Effector memory CD4-positive, alpha-beta T cell (primary cell): ENCODE measurements around the gene KLHL33.

ENCODE experiments used
- DNase-seq, 3 donors: peaks; one replicate each; pipeline ENCODE4 v3.0.0-alpha.2; 2020
- H3K27ac ChIP-seq: 2 replicates; pipeline ENCODE4 v1.7.0; 2013; ENCODE audit warnings: mild to moderate bottlenecking, low read length, moderate library complexity; ENCODE audit not compliant: insufficient read depth, poor library complexity, severe bottlenecking
- H3K27me3 ChIP-seq: replicated peaks from 2 replicates; pipeline ENCODE4 v1.7.0; 2013; ENCODE audit warnings: mild to moderate bottlenecking, low read length; ENCODE audit not compliant: insufficient read depth, control insufficient read depth, poor library complexity, severe bottlenecking
- H3K36me3 ChIP-seq: 2 replicates; pipeline ENCODE4 v1.7.0; 2013; ENCODE audit warnings: mild to moderate bottlenecking, low read length, moderate library complexity; ENCODE audit not compliant: control insufficient read depth, insufficient read depth
- H3K4me1 ChIP-seq: 2 replicates; pipeline ENCODE4 v1.7.0; 2013; ENCODE audit warnings: low read length, mild to moderate bottlenecking; ENCODE audit not compliant: control insufficient read depth, insufficient read depth, poor library complexity, severe bottlenecking
- H3K4me3 ChIP-seq: 2 replicates; pipeline ENCODE4 v1.7.0; 2013; ENCODE audit warnings: low read length, low read depth, mild to moderate bottlenecking; ENCODE audit not compliant: insufficient read depth, poor library complexity, severe bottlenecking
- H3K9me3 ChIP-seq: 2 replicates; pipeline ENCODE4 v1.7.0; 2013; ENCODE audit warnings: mild to moderate bottlenecking, low read length, moderate library complexity; ENCODE audit not compliant: control insufficient read depth

Gene KLHL33

GRCh38 chr14:20413744-20414082 lies 22.3 kb downstream of the KLHL33 start:
- peaks cover 6% of the 10 kb centered on the region for H3K4me1 ChIP-seq
- no peaks in the 10 kb centered on the region for H3K27me3 ChIP-seq
- peak overlapping the region; percentile 85 for H3K27ac ChIP-seq
- H3K9me3 ChIP-seq: no peaks in the 10 kb centered on the region
- no peak for DNase-seq
- no peaks in the 10 kb centered on the region for H3K36me3 ChIP-seq
- H3K4me3 ChIP-seq: peak overlapping the region; percentile 95

- peak; percentile 43 to 62 (median 51) for DNase-seq
Observed at GRCh38 chr14:20412876-20413743, 22.9 kb downstream of the KLHL33 start, which contains the start of gene TEP1. Gene TEP1 (minus strand): TSS chr14:20413501. CDS start chr14:20408439, 5,062 bp downstream.

DNA sequence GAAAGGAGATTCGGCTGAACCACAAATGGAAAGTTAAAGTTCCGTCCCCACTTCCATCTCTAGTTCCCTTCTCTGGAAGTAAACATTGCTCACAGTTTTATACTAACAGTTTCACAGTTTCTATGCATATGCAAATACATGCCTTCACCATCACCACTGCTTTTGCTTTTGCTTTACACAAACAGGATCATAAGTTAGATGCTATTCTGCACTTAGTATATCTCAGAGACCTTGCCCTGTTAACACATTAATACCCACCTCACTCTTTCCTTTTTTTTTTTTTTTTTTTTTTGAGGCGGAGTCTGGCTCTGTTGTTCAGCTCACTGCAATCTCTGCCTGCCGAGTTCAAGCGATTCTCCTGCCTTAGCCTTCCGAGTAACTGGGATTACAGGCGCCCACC lies 23.6 kb downstream of the KLHL33 start:
- peaks cover 9% of the 10 kb centered on the region for H3K36me3 ChIP-seq
- peak overlapping the region; percentile 85 for H3K27ac ChIP-seq
- peaks cover 6% of the 10 kb centered on the region for H3K4me1 ChIP-seq
- peak overlapping the region; percentile 95 for H3K4me3 ChIP-seq
- no peak for DNase-seq
- no peaks in the 10 kb centered on the region for H3K9me3 ChIP-seq
- H3K27me3 ChIP-seq: no peaks in the 10 kb centered on the region

More at GRCh38 chr14:20412876-20413743, 22.9 kb downstream of the KLHL33 start, which contains the start of gene TEP1:
- no peaks in the 10 kb centered on the region for H3K9me3 ChIP-seq
- H3K27ac ChIP-seq: peak within 1 kb of the TSS; percentile 85
- H3K4me1 ChIP-seq: peaks cover 6% of the 10 kb centered on the region
- H3K27me3 ChIP-seq: no peaks in the 10 kb centered on the region
- peak within 1 kb of the TSS; percentile 95 for H3K4me3 ChIP-seq
- peaks cover 3% of the 10 kb centered on the region for H3K36me3 ChIP-seq

GRCh38 chr14:20409226-20409625 lies 26.7 kb downstream of the KLHL33 start:
- H3K36me3 ChIP-seq: peaks cover 39% of the 10 kb centered on the region
- H3K4me1 ChIP-seq: peaks cover 6% of the 10 kb centered on the region
- no peak overlapping the region for H3K4me3 ChIP-seq
- H3K27me3 ChIP-seq: no peaks in the 10 kb centered on the region
- no peak overlapping the region for H3K27ac ChIP-seq
- H3K9me3 ChIP-seq: no peaks in the 10 kb centered on the region
- DNase-seq: no peak

- Histone ChIP-seq H3K27me3 (no peaks in the 10 kb centered on the region), H3K27ac (no peak overlapping the region), H3K4me1 (no peaks in the 10 kb centered on the region), H3K36me3 (peaks cover 76% of the 10 kb centered on the region), H3K9me3 (no peaks in the 10 kb centered on the region), H3K4me3 (no peak overlapping the region)
- DNase-seq: no peak
Observed at GRCh38 chr14:20403521-20403920, 32.4 kb downstream of the KLHL33 start.

DNA sequence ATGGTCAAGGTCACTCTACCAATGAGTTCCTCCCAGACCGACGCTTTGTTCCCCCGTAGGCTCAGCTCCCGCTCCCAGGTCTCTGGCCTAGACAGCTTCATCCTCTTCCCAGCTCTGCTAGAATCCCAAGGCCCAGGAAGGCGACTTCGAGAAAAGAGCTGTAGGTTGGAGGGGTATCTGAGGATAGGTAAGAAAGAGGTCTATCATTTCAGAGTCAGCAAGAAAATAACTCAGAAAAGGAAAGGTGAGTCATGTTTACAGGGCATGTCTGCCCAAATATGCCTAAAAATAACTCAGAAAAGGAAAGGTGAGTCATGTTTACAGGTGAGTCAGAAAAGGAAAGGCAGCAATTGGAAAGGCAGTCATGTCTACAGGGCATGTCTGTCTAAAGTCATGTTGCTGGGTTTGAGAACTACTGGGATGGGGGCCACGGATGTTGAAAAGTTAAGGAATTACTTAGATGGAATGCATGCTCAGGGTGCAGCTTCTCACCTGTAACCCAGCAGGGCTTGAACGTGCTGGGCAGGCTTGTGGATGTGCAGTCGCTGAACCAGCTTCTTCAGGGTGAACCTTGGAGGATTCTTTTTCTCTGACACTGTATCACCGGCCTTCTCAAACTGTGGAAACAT lies 34.9 kb downstream of the KLHL33 start:
- no peaks in the 10 kb centered on the region for H3K9me3 ChIP-seq
- no peak for DNase-seq
- peak overlapping the region; percentile 26 for H3K27ac ChIP-seq
- peaks cover 68% of the 10 kb centered on the region for H3K36me3 ChIP-seq
- H3K4me3 ChIP-seq: no peak overlapping the region
- no peaks in the 10 kb centered on the region for H3K27me3 ChIP-seq
- no peaks in the 10 kb centered on the region for H3K4me1 ChIP-seq

GRCh38 chr14:20400589-20400964 lies 35.4 kb downstream of the KLHL33 start:
- DNase-seq: no peak
- Histone ChIP-seq H3K4me1 (no peaks in the 10 kb centered on the region), H3K4me3 (no peak overlapping the region), H3K27me3 (no peaks in the 10 kb centered on the region), H3K27ac (peak overlapping the region; percentile 26), H3K9me3 (no peaks in the 10 kb centered on the region), H3K36me3 (peaks cover 68% of the 10 kb centered on the region)

- no peak overlapping the region for H3K27ac ChIP-seq
- H3K9me3 ChIP-seq: no peaks in the 10 kb centered on the region
- H3K27me3 ChIP-seq: no peaks in the 10 kb centered on the region
- DNase-seq: no peak
- H3K4me1 ChIP-seq: no peaks in the 10 kb centered on the region
- H3K4me3 ChIP-seq: no peak overlapping the region
- H3K36me3 ChIP-seq: peaks cover 58% of the 10 kb centered on the region
Observed at GRCh38 chr14:20397511-20397910, 38.5 kb downstream of the KLHL33 start.

- H3K9me3 ChIP-seq: no peaks in the 10 kb centered on the region
- no peak overlapping the region for H3K27ac ChIP-seq
- no peaks in the 10 kb centered on the region for H3K4me1 ChIP-seq
- no peak overlapping the region for H3K4me3 ChIP-seq
- H3K36me3 ChIP-seq: peaks cover 73% of the 10 kb centered on the region
- no peak for DNase-seq
- no peaks in the 10 kb centered on the region for H3K27me3 ChIP-seq
Observed at GRCh38 chr14:20391505-20391904, 44.5 kb downstream of the KLHL33 start.

DNA sequence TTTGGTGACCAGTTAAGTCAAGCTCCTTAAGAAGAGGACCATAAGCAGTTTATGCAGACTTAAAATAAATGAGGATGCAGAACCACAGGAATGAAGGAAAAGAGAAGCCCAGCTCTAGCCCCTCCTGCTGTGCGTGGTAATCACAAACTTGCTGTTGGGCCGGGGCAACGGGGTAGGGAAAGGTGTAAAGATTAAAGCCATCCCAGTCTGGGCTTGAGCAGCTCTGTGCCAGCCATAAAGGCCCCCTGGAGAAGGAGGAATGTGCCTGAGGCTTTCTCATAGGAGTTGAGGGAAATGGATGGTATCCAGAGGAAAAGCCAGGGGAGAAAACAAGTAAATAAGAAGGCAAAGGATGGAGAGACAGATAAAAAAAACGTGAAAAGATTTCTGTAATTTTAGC lies 47.8 kb downstream of the KLHL33 start:
- no peaks in the 10 kb centered on the region for H3K27me3 ChIP-seq
- H3K4me1 ChIP-seq: no peaks in the 10 kb centered on the region
- H3K9me3 ChIP-seq: no peaks in the 10 kb centered on the region
- peaks cover 81% of the 10 kb centered on the region for H3K36me3 ChIP-seq
- no peak overlapping the region for H3K27ac ChIP-seq
- no peak for DNase-seq
- H3K4me3 ChIP-seq: no peak overlapping the region
